OCI-LY3 (cell line): ENCODE results near the gene SACM1L.

Experiments
- H2AFZ ChIP-seq: fragments of 200-600, 300-600 bp; shearing (Covaris generic); 2 replicates; pipeline ENCODE4 v1.6.0; 2014; ENCODE audit warnings: antibody characterized with exemption, low read depth, low read length
- H3K27ac ChIP-seq: fragments of 200-600, 300-600 bp; sonication (generic); 2 replicates; pipeline ENCODE4 v1.5.1; 2014; ENCODE audit warnings: mild to moderate bottlenecking, low read length, moderate library complexity, mixed read lengths
- H3K27me3 ChIP-seq: fragments of 200-600, 300-600 bp; sonication (generic); 2 replicates; pipeline ENCODE4 v1.6.1; 2014; ENCODE audit warnings: low read depth, low read length, mixed read lengths
- H3K36me3 ChIP-seq: fragments of 200-600, 300-600 bp; sonication (generic); replicated peaks from 2 replicates; pipeline ENCODE3; 2014; ENCODE audit warnings: low read depth, low read length, mixed read lengths
- H3K4me1 ChIP-seq: fragments of 300-600, 200-600 bp; sonication (generic); 2 replicates; pipeline ENCODE4 v1.6.1; 2014; ENCODE audit warnings: low read length, mixed read lengths
- H3K4me2 ChIP-seq: fragments of 200-600, 300-600 bp; sonication (generic); 2 replicates; pipeline ENCODE4 v1.6.1; 2014; ENCODE audit warnings: low read length, mixed read lengths
- H3K4me3 ChIP-seq: fragments of 300-600, 200-600 bp; sonication (generic); 2 replicates; pipeline ENCODE4 v1.5.1; 2014; ENCODE audit warnings: antibody characterized with exemption, mild to moderate bottlenecking, low read length, moderate library complexity
- H3K79me2 ChIP-seq: fragments of 300-600, 200-600 bp; shearing (Covaris generic); 2 replicates; pipeline ENCODE4 v1.6.1; 2014; ENCODE audit warnings: mild to moderate bottlenecking, low read length, mixed read lengths
- H3K9ac ChIP-seq: fragments of 300-600, 200-600 bp; shearing (Covaris generic); 2 replicates; pipeline ENCODE4 v1.6.0; 2014; ENCODE audit warnings: mild to moderate bottlenecking, low read length, moderate library complexity
- H3K9me3 ChIP-seq: fragments of 200-600, 300-600 bp; shearing (Covaris generic); 2 replicates; pipeline ENCODE4 v1.6.1; 2014; ENCODE audit warnings: low read length, mixed read lengths; ENCODE audit not compliant: insufficient read depth
- H4K20me1 ChIP-seq: fragments of 200-600, 300-600 bp; sonication (generic); 2 replicates; pipeline ENCODE4 v1.6.1; 2016; ENCODE audit warnings: low read length, mixed read lengths; ENCODE audit not compliant: insufficient read depth
- CTCF ChIP-seq: fragments of 200-600, 300-600 bp; sonication (generic); IDR thresholded peaks from 2 replicates; pipeline ENCODE4 v1.5.1; 2014; ENCODE audit warnings: antibody characterized with exemption, low read length, low read depth
- EZH2phosphoT487 ChIP-seq: fragments of 200-600 bp; shearing (Covaris generic); IDR thresholded peaks from 2 replicates; pipeline ENCODE4 v1.6.1; 2018; ENCODE audit warnings: antibody characterized with exemption, mixed run types, low read depth

Gene SACM1L, protein sequence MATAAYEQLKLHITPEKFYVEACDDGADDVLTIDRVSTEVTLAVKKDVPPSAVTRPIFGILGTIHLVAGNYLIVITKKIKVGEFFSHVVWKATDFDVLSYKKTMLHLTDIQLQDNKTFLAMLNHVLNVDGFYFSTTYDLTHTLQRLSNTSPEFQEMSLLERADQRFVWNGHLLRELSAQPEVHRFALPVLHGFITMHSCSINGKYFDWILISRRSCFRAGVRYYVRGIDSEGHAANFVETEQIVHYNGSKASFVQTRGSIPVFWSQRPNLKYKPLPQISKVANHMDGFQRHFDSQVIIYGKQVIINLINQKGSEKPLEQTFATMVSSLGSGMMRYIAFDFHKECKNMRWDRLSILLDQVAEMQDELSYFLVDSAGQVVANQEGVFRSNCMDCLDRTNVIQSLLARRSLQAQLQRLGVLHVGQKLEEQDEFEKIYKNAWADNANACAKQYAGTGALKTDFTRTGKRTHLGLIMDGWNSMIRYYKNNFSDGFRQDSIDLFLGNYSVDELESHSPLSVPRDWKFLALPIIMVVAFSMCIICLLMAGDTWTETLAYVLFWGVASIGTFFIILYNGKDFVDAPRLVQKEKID

DNA sequence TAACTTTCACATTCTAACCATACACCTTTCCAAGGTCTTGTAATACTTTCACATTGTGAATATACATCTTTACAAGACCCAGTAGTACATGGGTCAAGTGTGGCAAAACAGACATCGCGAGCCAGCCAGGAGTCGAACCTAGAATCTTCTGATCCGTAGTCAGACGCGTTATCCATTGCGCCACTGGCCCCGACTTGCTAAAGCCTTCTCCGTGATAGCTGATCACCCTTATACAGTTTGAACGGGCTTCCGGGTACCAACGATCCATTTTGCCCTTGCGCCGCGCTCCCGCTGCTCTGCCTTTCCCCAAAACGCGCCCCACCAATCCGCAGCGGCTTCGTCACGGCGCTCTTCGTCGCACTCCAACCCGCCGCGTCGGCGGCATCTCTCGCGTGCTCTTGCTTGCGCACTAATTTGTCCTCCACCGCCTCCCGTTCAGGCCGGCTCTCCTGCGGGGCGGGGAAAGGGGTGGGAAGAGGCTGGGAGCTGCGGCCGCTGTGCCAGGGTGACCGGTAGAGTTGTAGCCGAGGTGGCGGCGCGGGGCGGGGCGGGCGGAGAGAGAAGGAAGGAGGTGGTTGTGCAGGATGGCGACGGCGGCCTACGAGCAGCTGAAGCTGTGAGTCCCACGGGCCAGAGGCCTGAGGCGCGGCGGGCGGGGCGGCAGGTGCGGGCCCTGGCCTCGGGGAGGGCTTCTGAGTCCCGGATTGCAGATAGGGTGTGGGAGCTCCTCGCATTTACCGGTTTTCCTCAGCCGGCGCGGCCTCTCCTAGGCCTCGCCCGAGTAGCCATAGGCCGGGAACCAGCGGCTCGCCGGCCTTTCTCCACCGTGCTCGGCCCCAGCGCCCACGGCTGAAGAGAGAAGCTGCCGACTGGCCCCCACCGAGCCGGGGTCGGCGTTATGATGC lies at the start of gene SACM1L:
TSS of gene SACM1L (plus strand) at position 515 of the 905 bp plus-strand sequence. CDS start at position 585, 70 bp downstream.
- peaks cover 19% of the 10 kb centered on the region for H3K4me1 ChIP-seq
- peak within 1 kb of the TSS; percentile 73 for H3K27ac ChIP-seq
- TF ChIP-seq CTCF = no peak
- no peak for TF ChIP-seq EZH2phosphoT487
- peak within 1 kb of the TSS; percentile 85 for H3K4me3 ChIP-seq
- H3K36me3 ChIP-seq = peaks cover 10% of the 10 kb centered on the region
- peak within 1 kb of the TSS; percentile 90 for H3K4me2 ChIP-seq
- peak within 1 kb of the TSS; percentile 78 for H2AFZ ChIP-seq
- no peaks in the 10 kb centered on the region for H3K9me3 ChIP-seq
- no peaks in the 10 kb centered on the region for H3K27me3 ChIP-seq
- peaks cover 49% of the 10 kb centered on the region for H3K79me2 ChIP-seq
- peaks cover 27% of the 10 kb centered on the region for H4K20me1 ChIP-seq
- peak within 1 kb of the TSS; percentile 86 for H3K9ac ChIP-seq

DNA sequence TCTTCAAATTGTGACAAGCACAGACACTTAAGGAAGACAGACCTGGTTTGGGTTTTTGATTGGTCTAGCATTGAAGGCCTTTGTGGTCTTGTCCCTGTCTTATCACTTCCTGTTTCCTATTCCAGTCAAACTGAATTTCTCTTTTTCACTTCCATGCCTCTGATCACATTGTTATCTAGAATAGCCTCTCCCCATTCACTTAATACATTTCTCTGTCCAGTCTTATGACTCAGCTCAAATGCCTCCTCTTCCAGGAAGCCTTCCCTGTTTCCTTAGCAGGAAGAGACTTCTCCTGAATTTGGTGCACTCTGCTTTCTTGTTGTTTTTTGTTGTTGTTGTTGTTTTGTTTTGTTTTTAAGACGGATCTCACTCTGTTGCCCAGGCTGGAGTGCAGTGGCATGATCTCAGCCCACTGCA lies 49.1 kb upstream of the SACM1L start:
- peaks cover 93% of the 10 kb centered on the region for H4K20me1 ChIP-seq

GRCh38 chr3:45640724-45641361 lies 48.4 kb upstream of the SACM1L start:
- Histone ChIP-seq H3K4me3 (no peak overlapping the region), H3K9me3 (no peaks in the 10 kb centered on the region), H3K27ac (no peak overlapping the region), H3K36me3 (peaks cover 60% of the 10 kb centered on the region), H3K79me2 (peaks cover 99% of the 10 kb centered on the region), H4K20me1 (peaks cover 93% of the 10 kb centered on the region), H3K9ac (no peak overlapping the region), H2AFZ (no peak overlapping the region), H3K4me1 (peaks cover 12% of the 10 kb centered on the region), H3K27me3 (no peaks in the 10 kb centered on the region), H3K4me2 (no peak overlapping the region)
- TF ChIP-seq EZH2phosphoT487 (no peak), CTCF (no peak)

More for the DNA sequence above, 49.1 kb upstream of the SACM1L start:
- Histone ChIP-seq H3K4me1 (peaks cover 12% of the 10 kb centered on the region), H3K36me3 (peaks cover 61% of the 10 kb centered on the region), H3K9me3 (no peaks in the 10 kb centered on the region), H3K4me2 (no peak overlapping the region), H3K9ac (no peak overlapping the region), H3K79me2 (peaks cover 98% of the 10 kb centered on the region), H2AFZ (no peak overlapping the region), H3K27ac (peak overlapping the region; percentile 19; the same call in 1 of the 2 replicates), H3K4me3 (no peak overlapping the region), H3K27me3 (no peaks in the 10 kb centered on the region)
- TF ChIP-seq EZH2phosphoT487 = no peak
- TF ChIP-seq CTCF = no peak
